Stimulated activated CD4-positive, alpha-beta T cell treated with anti-CD3 and anti-CD28 coated beads, Interleukin-2, amount 100 ng/mL, for 48 hours (primary cell): ENCODE data around the gene ZFAND3.

ENCODE experiments used
- DNase-seq, 2 donors: peaks; one replicate each; pipeline ENCODE4 v3.0.0-alpha.2; 2020

The ZFAND3 gene

GRCh38 chr6:38193051-38193450, 373.5 kb downstream of the ZFAND3 start:
- no peak for DNase-seq

DNA sequence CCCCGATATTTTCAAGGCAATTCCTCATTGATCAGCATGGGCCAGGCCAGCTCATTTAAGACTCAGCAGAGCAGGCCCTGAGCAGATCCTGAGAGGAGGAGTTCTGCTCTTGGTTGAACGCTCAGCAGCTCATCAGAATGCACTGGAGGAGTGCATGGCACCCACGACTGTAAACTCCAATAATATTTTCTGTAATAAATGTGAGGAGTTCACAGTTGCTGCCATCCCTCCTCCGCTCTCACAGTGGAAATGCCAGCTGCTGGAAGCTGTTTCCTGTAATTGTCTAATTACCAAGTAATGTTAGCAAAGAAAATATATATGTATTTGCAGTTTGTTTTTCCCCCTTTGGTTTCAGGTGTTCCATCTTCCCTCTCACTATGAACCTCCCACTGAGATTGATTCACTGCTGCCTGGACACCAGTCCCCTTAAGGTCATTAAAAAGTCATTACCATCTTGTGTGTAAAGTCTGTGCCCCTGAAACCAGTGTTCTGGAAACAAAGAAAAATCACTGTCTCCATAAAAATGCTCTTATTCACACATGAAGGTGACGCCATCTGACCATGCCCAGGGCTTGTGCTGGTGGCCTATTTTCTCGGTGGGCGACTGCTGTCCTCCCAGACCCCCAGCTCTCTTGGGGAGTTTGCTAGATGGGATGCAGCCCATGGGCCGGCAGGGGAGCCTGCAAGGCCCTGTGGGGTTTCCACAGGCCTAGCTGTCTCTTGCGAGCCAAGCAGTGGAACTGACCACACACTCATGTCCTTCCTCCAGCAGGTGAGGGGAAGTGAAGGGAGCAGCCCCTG, 374.2 kb downstream of the ZFAND3 start:
- DNase-seq, result no peak

GRCh38 chr6:38194282-38194572, 374.7 kb downstream of the ZFAND3 start:
- DNase-seq, result no peak

GRCh38 chr6:38194589-38194988, 375.1 kb downstream of the ZFAND3 start:
- no peak for DNase-seq

DNA sequence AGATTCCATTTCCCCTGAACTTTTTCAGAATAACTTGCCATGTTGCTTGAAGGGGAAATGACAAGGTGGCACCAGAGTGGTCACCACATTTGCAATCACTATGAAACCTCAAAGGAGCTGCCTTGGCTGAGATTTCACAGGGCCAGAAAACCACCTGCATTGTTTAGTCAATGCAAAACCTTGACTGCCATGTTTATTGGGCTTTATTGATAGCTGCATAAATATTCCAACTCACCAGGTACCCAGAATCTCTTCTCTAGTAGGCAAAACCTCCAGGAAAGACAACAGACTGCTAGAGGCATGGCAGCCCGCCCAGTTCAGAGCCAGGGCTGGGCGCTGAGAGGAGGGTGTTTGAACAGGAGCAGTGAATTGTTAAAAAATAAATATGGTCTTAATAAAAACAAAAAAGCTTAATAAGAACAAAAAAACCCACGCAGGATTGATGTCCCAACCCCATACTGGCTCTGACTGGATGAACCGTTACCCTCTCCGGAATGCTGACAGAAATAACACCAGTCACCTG, 375.6 kb downstream of the ZFAND3 start:
- no peak for DNase-seq

GRCh38 chr6:38198219-38198618, 378.7 kb downstream of the ZFAND3 start:
- no peak for DNase-seq
